OCI-LY7 (cell line): ENCODE results near the gene HEXB. TPM values are rescaled to one million over a fixed set of nuclear protein-coding genes. Genes with fewer than 3 reads are reported as not detected.

Experiments
- BruUV-seq: library from RNA; stranded (reverse); fragments of 400-500 nt; replicated peaks from 2 replicates; lab custom pipeline; 2021; lab: Mats Ljungman, UMichigan
- CTCF ChIA-PET: fragments of 300-600 bp; sonication (Branson Sonifier 250); formaldehyde crosslinking; loops from one replicate; lab custom pipeline; 2022; ENCODE audit warnings: antibody characterized with exemption; ENCODE audit not compliant: unreplicated experiment; lab: Charles Lee
- POLR2A ChIA-PET: fragments of 300-600 bp; sonication (Branson Sonifier 250); formaldehyde crosslinking; loops from one replicate; lab custom pipeline; 2022; ENCODE audit warnings: antibody characterized with exemption; lab: Charles Lee
- DNase-seq: peaks from one replicate; pipeline ENCODE4 v3.0.0-alpha.2; 2015; ENCODE audit warnings: low spot score
- H2AFZ ChIP-seq: fragments of 200-600 bp; sonication (generic), shearing (Covaris generic); 2 replicates; pipeline ENCODE4 v1.6.1; 2014; ENCODE audit warnings: mild to moderate bottlenecking, antibody characterized with exemption, low read length, moderate library complexity
- H3K27ac ChIP-seq: fragments of 200-600 bp; sonication (generic); 2 replicates; pipeline ENCODE4 v1.5.1; 2014; ENCODE audit warnings: mixed run types, low read depth, mild to moderate bottlenecking, moderate library complexity, low read length, inconsistent platforms; ENCODE audit not compliant: poor library complexity, severe bottlenecking
- H3K36me3 ChIP-seq: fragments of 200-600 bp; sonication (generic); 2 replicates; pipeline ENCODE4 v1.6.1; 2014; ENCODE audit warnings: mild to moderate bottlenecking, antibody characterized with exemption, low read length, moderate library complexity, mixed read lengths; ENCODE audit not compliant: insufficient read depth
- H3K4me1 ChIP-seq: fragments of 200-600 bp; sonication (generic); 2 replicates; pipeline ENCODE4 v1.5.1; 2014; ENCODE audit warnings: mild to moderate bottlenecking, low read length; ENCODE audit not compliant: insufficient read depth, poor library complexity, severe bottlenecking
- H3K4me2 ChIP-seq: fragments of 200-600 bp; sonication (generic); 2 replicates; pipeline ENCODE4 v1.6.1; 2014; ENCODE audit warnings: mild to moderate bottlenecking, low read length
- H3K4me3 ChIP-seq: fragments of 200-600 bp; sonication (generic); 2 replicates; pipeline ENCODE4 v1.5.1; 2014; ENCODE audit warnings: mild to moderate bottlenecking, low read depth, low read length; ENCODE audit not compliant: poor library complexity, severe bottlenecking
- H3K79me2 ChIP-seq: fragments of 200-600 bp; sonication (generic); 2 replicates; pipeline ENCODE4 v1.6.1; 2016; ENCODE audit warnings: low read depth, mild to moderate bottlenecking, low read length, moderate library complexity, mixed read lengths; ENCODE audit not compliant: insufficient read depth
- H3K9me2 ChIP-seq: fragments of 200-600 bp; sonication (generic); 2 replicates; pipeline ENCODE4 v1.6.1; 2016; ENCODE audit warnings: mild to moderate bottlenecking, low read length, mixed read lengths; ENCODE audit not compliant: insufficient read depth
- H3K9me3 ChIP-seq: fragments of 200-600 bp; sonication (generic); 2 replicates; pipeline ENCODE4 v1.6.1; 2014; ENCODE audit warnings: mild to moderate bottlenecking, mixed run types, low read length, mixed read lengths
- H4K20me1 ChIP-seq: fragments of 200-600 bp; sonication (generic); 2 replicates; pipeline ENCODE4 v1.6.1; 2014; ENCODE audit warnings: mild to moderate bottlenecking, antibody characterized with exemption, low read length, moderate library complexity, mixed read lengths; ENCODE audit not compliant: insufficient read depth
- CTCF ChIP-seq: fragments of 200-600 bp; sonication (generic); conservative IDR thresholded peaks from 2 replicates; pipeline ENCODE4 v1.5.1; 2014; ENCODE audit warnings: mild to moderate bottlenecking, antibody characterized with exemption, low read length, moderate library complexity, mixed read lengths
- EZH2phosphoT487 ChIP-seq: fragments of 200-600 bp; sonication (generic); IDR thresholded peaks from 2 replicates; pipeline ENCODE4 v1.6.1; 2018; ENCODE audit warnings: low read depth, borderline replicate concordance, mild to moderate bottlenecking, mixed run types, antibody characterized with exemption, low read length, moderate library complexity, mixed read lengths
- intact Hi-C: fragments of 100-400 bp; cut with micrococcal nuclease; formaldehyde crosslinking; loops from one replicate; pipeline ENCODE4 v1.10.0; 2022; ENCODE audit not compliant: unreplicated experiment
- total RNA-seq, 2 experiments: library from RNA; depleted of rRNA in 1 of 2; stranded (reverse); fragments of >200 nt in 1 of 2; shearing (Covaris generic) in 1 of 2; gene quantifications; 2 replicates each; pipeline ENCODE4 v1.2.3, GENCODE V29; 2014 to 2022

Gene HEXB
- total RNA-seq, 2 experiments from 2014 or later, result 23.8 to 36.2 TPM

GRCh38 chr5:74655716-74656115, 29.3 kb upstream of the HEXB start:
- ChIA-PET CTCF (no interaction called here), POLR2A (no interaction called here)
- no peaks in the 10 kb centered on the region for H3K79me2 ChIP-seq
- TF ChIP-seq EZH2phosphoT487, result no peak
- no peak for TF ChIP-seq CTCF
- H2AFZ ChIP-seq, result no peak overlapping the region
- no peaks in the 10 kb centered on the region for H3K9me3 ChIP-seq
- no peak for DNase-seq
- no peak overlapping the region for H3K4me3 ChIP-seq
- no peak overlapping the region for H3K4me2 ChIP-seq
- no peaks in the 10 kb centered on the region for H3K36me3 ChIP-seq
- no TSS peak for BruUV-seq
- no peaks in the 10 kb centered on the region for H3K4me1 ChIP-seq
- intact Hi-C loops, result no loop called here
- no peaks in the 10 kb centered on the region for H3K9me2 ChIP-seq
- no peaks in the 10 kb centered on the region for H4K20me1 ChIP-seq
- no peak overlapping the region for H3K27ac ChIP-seq

- POLR2A ChIA-PET, result interaction anchor here (1.0 kb wide), 1 partner anchor 21 kb away, joined by 4 read pairs; no protein-coding TSS in a partner anchor
- no peak overlapping the region for H2AFZ ChIP-seq
- no peaks in the 10 kb centered on the region for H4K20me1 ChIP-seq
- H3K9me2 ChIP-seq, result no peaks in the 10 kb centered on the region
- no peaks in the 10 kb centered on the region for H3K9me3 ChIP-seq
- H3K27ac ChIP-seq, result no peak overlapping the region
- H3K79me2 ChIP-seq, result no peaks in the 10 kb centered on the region
- no peak overlapping the region for H3K4me3 ChIP-seq
- H3K36me3 ChIP-seq, result no peaks in the 10 kb centered on the region
- TF ChIP-seq EZH2phosphoT487 (no peak), CTCF (no peak)
- H3K4me2 ChIP-seq, result no peak overlapping the region
- CTCF ChIA-PET, result no interaction called here
- intact Hi-C loops, result no loop called here
- DNase-seq, result no peak
- no TSS peak for BruUV-seq
- H3K4me1 ChIP-seq, result no peaks in the 10 kb centered on the region
Observed at GRCh38 chr5:74657165-74657564, 27.9 kb upstream of the HEXB start.

- H3K4me1 ChIP-seq, result no peaks in the 10 kb centered on the region
Observed at GRCh38 chr5:74659172-74659571, 25.9 kb upstream of the HEXB start.

More at GRCh38 chr5:74659172-74659571, 25.9 kb upstream of the HEXB start:
- H3K9me2 ChIP-seq, result no peaks in the 10 kb centered on the region
- H3K79me2 ChIP-seq, result no peaks in the 10 kb centered on the region
- H3K27ac ChIP-seq, result no peak overlapping the region
- intact Hi-C loops, result no loop called here
- ChIA-PET POLR2A (no interaction called here), CTCF (no interaction called here)
- no peak overlapping the region for H3K4me2 ChIP-seq
- DNase-seq, result no peak
- H3K36me3 ChIP-seq, result no peaks in the 10 kb centered on the region
- no peak for TF ChIP-seq CTCF
- no peak for TF ChIP-seq EZH2phosphoT487
- H3K4me3 ChIP-seq, result no peak overlapping the region
- BruUV-seq, result no TSS peak
- H2AFZ ChIP-seq, result no peak overlapping the region
- no peaks in the 10 kb centered on the region for H4K20me1 ChIP-seq
- H3K9me3 ChIP-seq, result no peaks in the 10 kb centered on the region
